Fibroblast of peridontal ligament (primary cell): Measurements from ENCODE around the gene PRIMPOL.
"Not testable (repeated sequence)": the region's sequence is repeated elsewhere in the genome, so short reads cannot be mapped to it uniquely, and the experiment has no call there.

ENCODE experiments used
- DNase-seq: peaks from one replicate; pipeline ENCODE4 v3.0.0-alpha.2; 2010; ENCODE audit errors: extremely low read depth

The PRIMPOL gene

GRCh38 chr4:184712322-184712721 lies 62.8 kb downstream of the PRIMPOL start:
- no peak for DNase-seq

- no peak for DNase-seq
Measured at GRCh38 chr4:184713887-184714286, 64.3 kb downstream of the PRIMPOL start.

GRCh38 chr4:184715526-184715925 lies 66.0 kb downstream of the PRIMPOL start:
- DNase-seq = no peak

- DNase-seq = no peak
Measured at GRCh38 chr4:184719407-184719806, 69.9 kb downstream of the PRIMPOL start.

- DNase-seq = no peak
Measured at GRCh38 chr4:184721254-184721653, 71.7 kb downstream of the PRIMPOL start.

GRCh38 chr4:184722798-184723197 lies 73.3 kb downstream of the PRIMPOL start:
- DNase-seq = no peak

GRCh38 chr4:184727430-184727829 lies 77.9 kb downstream of the PRIMPOL start:
- DNase-seq = no peak

- peak; percentile 21 for DNase-seq
Measured at GRCh38 chr4:184728858-184729257, 79.3 kb downstream of the PRIMPOL start.

- DNase-seq = no peak
Measured at GRCh38 chr4:184729946-184730345, 80.4 kb downstream of the PRIMPOL start.

GRCh38 chr4:184731056-184731455 lies 81.5 kb downstream of the PRIMPOL start:
- no peak for DNase-seq

GRCh38 chr4:184732126-184732525 lies 82.6 kb downstream of the PRIMPOL start:
- DNase-seq = no peak

- peak; percentile 98 for DNase-seq
Measured at GRCh38 chr4:184733654-184734524, 84.4 kb downstream of the PRIMPOL start, which contains the start of gene CENPU. TSS of gene CENPU (minus strand) at chr4:184734096. CDS start at chr4:184734062, 34 bp downstream.

- no peak for DNase-seq
Measured at GRCh38 chr4:184734758-184735157, 85.2 kb downstream of the PRIMPOL start.

GRCh38 chr4:184739575-184739974 lies 90.0 kb downstream of the PRIMPOL start:
- not testable (repeated sequence) for DNase-seq

GRCh38 chr4:184740980-184741391 lies 91.4 kb downstream of the PRIMPOL start:
- no peak for DNase-seq

- not testable (repeated sequence) for DNase-seq
Measured at GRCh38 chr4:184741651-184742050, 92.1 kb downstream of the PRIMPOL start.

- DNase-seq = no peak
Measured at GRCh38 chr4:184743650-184744049, 94.1 kb downstream of the PRIMPOL start.

GRCh38 chr4:184744236-184744635 lies 94.7 kb downstream of the PRIMPOL start:
- DNase-seq = no peak
